ENCODE results near the gene INO80D.
"Not testable (repeated sequence)": the region's sequence is repeated elsewhere in the genome, so short reads cannot be mapped to it uniquely, and the experiment has no call there.

The INO80D gene

DNA sequence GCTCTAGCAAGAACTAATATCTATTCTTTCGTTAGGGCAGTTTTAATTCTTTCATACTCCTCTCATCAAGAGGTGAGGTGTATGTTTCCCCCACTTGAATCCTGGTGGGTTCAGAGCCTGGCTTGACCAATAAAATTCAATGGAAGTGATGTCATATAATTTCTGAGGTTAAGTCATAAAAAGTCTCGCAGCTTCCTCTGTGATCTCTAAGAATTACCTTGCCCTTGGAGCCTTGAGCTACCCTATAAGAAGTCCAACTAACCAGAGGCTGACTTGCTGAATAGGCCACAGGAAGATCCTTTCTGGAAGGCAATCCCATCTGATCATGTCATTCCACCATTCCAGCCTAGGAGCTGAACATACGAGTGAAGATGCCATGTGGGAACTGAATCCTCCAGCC is 26.1 kb upstream of the INO80D start:
- in situ Hi-C loops (cut with HindIII; ENCODE audit: low sequenced_read_pairs): no loop called here
- no peak overlapping the region for H3K4me3 ChIP-seq (ENCODE audit: low read depth, low read length)
- TF ChIP-seq CTCF (IDR thresholded peaks at IDR 0.05; ENCODE audit: low read depth, low read length, missing control alignments): no peak
- no peak for DNase-seq (ENCODE audit: low read depth)

GRCh38 chr2:206108713-206109112 is 22.7 kb upstream of the INO80D start:
- H3K4me3 ChIP-seq (ENCODE audit: low read depth, low read length): no peak overlapping the region
- no peak for DNase-seq (ENCODE audit: low read depth)
- no peak for TF ChIP-seq CTCF (IDR thresholded peaks at IDR 0.05; ENCODE audit: low read depth, low read length, missing control alignments)
- in situ Hi-C loops (cut with HindIII; ENCODE audit: low sequenced_read_pairs): no loop called here

DNA sequence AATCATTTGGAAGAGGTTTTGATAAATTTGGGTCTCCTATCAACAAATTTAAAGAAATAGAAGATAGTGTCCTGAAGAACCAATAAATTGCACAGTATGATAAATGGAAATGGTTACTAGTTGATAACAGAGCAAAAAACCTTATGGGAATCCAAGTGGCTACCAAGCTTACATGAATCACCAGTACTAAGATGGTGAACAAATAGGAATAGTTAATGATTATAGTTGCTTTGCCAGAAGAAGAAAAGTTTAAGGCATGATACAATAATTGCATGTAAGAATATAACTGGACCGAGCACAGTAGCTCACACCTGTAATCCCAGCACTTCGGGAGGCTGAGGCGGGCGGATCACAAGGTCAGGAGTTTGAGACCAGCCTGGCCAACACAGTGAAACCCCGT is 19.6 kb upstream of the INO80D start:
- no peak for TF ChIP-seq CTCF (IDR thresholded peaks at IDR 0.05; ENCODE audit: low read depth, low read length, missing control alignments)
- DNase-seq (ENCODE audit: low read depth): no peak
- in situ Hi-C loops (cut with HindIII; ENCODE audit: low sequenced_read_pairs): no loop called here
- no peak overlapping the region for H3K4me3 ChIP-seq (ENCODE audit: low read depth, low read length)

GRCh38 chr2:206105038-206105437 is 19.1 kb upstream of the INO80D start:
- no peak for DNase-seq (ENCODE audit: low read depth)
- no peak overlapping the region for H3K4me3 ChIP-seq (ENCODE audit: low read depth, low read length)
- TF ChIP-seq CTCF (IDR thresholded peaks at IDR 0.05; ENCODE audit: low read depth, low read length, missing control alignments): no peak
- in situ Hi-C loops (cut with HindIII; ENCODE audit: low sequenced_read_pairs): no loop called here

GRCh38 chr2:206098872-206099271 is 12.9 kb upstream of the INO80D start:
- DNase-seq (ENCODE audit: low read depth); H3K4me3 ChIP-seq (ENCODE audit: low read depth, low read length); in situ Hi-C loops (cut with HindIII; ENCODE audit: low sequenced_read_pairs): not testable (repeated sequence)

- TF ChIP-seq CTCF (IDR thresholded peaks at IDR 0.05; ENCODE audit: low read depth, low read length, missing control alignments): no peak
- no peak for DNase-seq (ENCODE audit: low read depth)
- H3K4me3 ChIP-seq (ENCODE audit: low read depth, low read length): no peak overlapping the region
- in situ Hi-C loops (cut with HindIII; ENCODE audit: low sequenced_read_pairs): no loop called here
Observed at GRCh38 chr2:206098471-206098870, 12.5 kb upstream of the INO80D start.

DNA sequence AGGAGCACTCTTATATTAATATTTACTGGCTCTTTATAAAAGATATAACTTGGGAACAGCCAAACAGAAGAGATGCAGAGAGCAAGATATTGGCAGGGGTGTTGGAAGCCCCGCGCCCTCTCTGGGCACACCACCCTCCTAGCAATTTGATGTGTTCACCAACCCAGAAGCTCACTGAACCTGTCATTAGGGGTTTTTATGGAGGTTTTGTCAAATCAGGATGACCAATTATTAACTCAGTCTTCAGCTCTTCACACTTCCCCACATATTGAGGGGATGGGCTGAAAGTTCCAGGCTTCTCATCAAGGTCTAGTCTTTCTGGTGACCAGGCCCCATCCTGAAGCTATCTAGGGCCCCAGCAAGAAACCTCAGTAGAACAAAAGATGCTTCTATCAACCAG is 10.9 kb upstream of the INO80D start:
- H3K4me3 ChIP-seq (ENCODE audit: low read depth, low read length): no peak overlapping the region
- in situ Hi-C loops (cut with HindIII; ENCODE audit: low sequenced_read_pairs): no loop called here
- no peak for TF ChIP-seq CTCF (IDR thresholded peaks at IDR 0.05; ENCODE audit: low read depth, low read length, missing control alignments)
- DNase-seq (ENCODE audit: low read depth): no peak

Data from astrocyte of the cerebellum (primary cell).